Heart left ventricle (tissue), 13 donors: ENCODE measurements around the gene PAF1.

Experiments
- CTCF ChIP-seq, 12 donors: fragments of 200-600 bp; sonication (generic) in 4 of 12; IDR thresholded peaks; one replicate each; pipeline versions ENCODE4 v1.5.0 to v1.8.0; 2018 to 2022; ENCODE audit warnings: antibody characterized with exemption in 12 of 12, mild to moderate bottlenecking in 5 of 12
- POLR2A ChIP-seq, 2 donors: fragments of 450-650 bp; IDR thresholded peaks; one replicate each; pipeline ENCODE4 v1.6.1; 2017; ENCODE audit warnings: antibody characterized with exemption in 2 of 2, mild to moderate bottlenecking in 2 of 2, moderate library complexity in 2 of 2
- donor health status: ischemic (EF 13 %, LVEDD 7.1; RV severe dilation, severe dysfunction).
- donor health status: DM: no; HTN: yes; CAD: no.
- donor health status: DM: no; HTN: no; CAD: no.
- donor health status: ischemic (EF 25% LVEDD 6.9; RV normal size, moderate dysfunction).
- donor health status: ischemic (EF 25% LVEDD 5.7; RV mildly dilated, moderate dysfunction).
- donor health status: ischemic (EF 35%, LVEDD 5.7; RV mildly dilated, moderate dysfunction).
- donor health status: nonischemic (EF 11% LVEDD 7.7; RV severe dilation, severe dysfunction).
- donor health status: DM: yes; HTN: yes; CAD: no.
- donor health status: PGD.
- donor health status: ischemic (EF 29% LVEDD 5.4; RV normal size, mild dysfunction).
- donor health status: nonischemic (EF 23%, LVEDD 6.1; RV moderate dilation, normal function).

DNA sequence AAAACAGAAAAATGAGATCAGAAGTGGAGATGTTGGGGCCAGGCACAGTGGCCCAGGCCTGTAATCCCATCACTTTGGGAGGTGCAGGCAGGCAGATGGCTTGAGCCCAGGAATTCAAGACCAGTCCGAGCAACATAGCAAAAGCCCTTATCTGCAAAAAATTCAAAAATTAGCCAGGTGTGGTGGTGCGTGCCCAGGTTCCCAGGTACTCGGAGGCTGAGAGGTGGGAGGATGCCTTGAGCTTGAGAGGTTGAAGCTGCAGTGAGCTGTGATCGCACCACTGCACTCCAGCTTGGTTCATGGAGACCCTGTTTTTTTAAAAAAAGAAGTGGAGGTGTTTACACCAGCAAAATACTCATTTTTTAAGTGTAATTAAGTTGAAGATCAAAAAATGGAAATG lies 9.2 kb upstream of the PAF1 start:
- TF ChIP-seq CTCF (IDR thresholded peaks at IDR 0.05): no peak
- TF ChIP-seq POLR2A (IDR thresholded peaks at IDR 0.05): no peak
